ENCODE results near the gene TMEM254. TPM values are rescaled to one million over a fixed set of nuclear protein-coding genes. Genes with fewer than 3 reads are reported as not detected.

Gene TMEM254
- total RNA-seq, 2 experiments from 2014 or later: 11.7 to 12.3 TPM

GRCh38 chr10:80141696-80142460 lies 63.4 kb downstream of the TMEM254 start:
- Mint-ChIP-seq H3K4me3 (no peak overlapping the region), H3K36me3 (ENCODE audit: low read depth) (peaks cover under 1% of the 10 kb centered on the region), H3K9me3 (no peaks in the 10 kb centered on the region), H3K27me3 (peaks cover 3% of the 10 kb centered on the region), H3K27ac (no peak overlapping the region), H3K4me1 (ENCODE audit: low read depth) (peaks cover 18% of the 10 kb centered on the region)
- ChIA-PET POLR2A (no interaction called here), CTCF (interaction anchor here (0.6 to 4.2 kb wide), 9 partner anchors 12 to 119 kb away, joined by 3 to 114 read pairs (median 13); no protein-coding TSS in a partner anchor)
- intact Hi-C loops (cut with micrococcal nuclease): no loop called here
- DNase-seq (no peak), ATAC-seq (no peak)
- TF ChIP-seq CTCF (IDR thresholded peaks at IDR 0.05): no peak

Other genes with a start within 250 kb of the TMEM254 start
- gene SFTPD, start 129.6 kb upstream of the TMEM254 start, total RNA-seq: not detected
- not detected for gene PLAC9, start 54.1 kb downstream of the TMEM254 start, total RNA-seq
- gene ANXA11, start 126.9 kb downstream of the TMEM254 start, total RNA-seq: 100 to 1,000 TPM; 226 to 238 TPM
- gene MAT1A, start 211.0 kb downstream of the TMEM254 start, total RNA-seq: not detected

Data from activated CD8-positive, alpha-beta T cell treated with anti-CD3 and anti-CD28 coated beads for 36 hours (primary cell).